ENCODE results near the gene AMER1. TPM values are rescaled to one million over a fixed set of nuclear protein-coding genes. Genes with fewer than 3 reads are reported as not detected.

Gene AMER1
- total RNA-seq (2012; rRNA removed) (1.7 and 2.2 TPM in 2 replicates), polyA plus RNA-seq (2012; rRNA removed) (1.2 and 1.3 TPM in 2 replicates), Bru-seq, nascent RNA (percentile 51 among the genes with signal in this experiment), BruChase-seq, experiment 1, labeled RNA remaining after a 6-hour chase (percentile 49 among the genes with signal in this experiment), BruChase-seq, experiment 2, labeled RNA remaining after a 2-hour chase (percentile 79 among the genes with signal in this experiment)
- polyA plus RNA-seq (2012; cell fraction: cytosol; rRNA removed), result 0.57 TPM in 2 replicates
- polyA plus RNA-seq (2012; cell fraction: nucleus; rRNA removed; ENCODE audit: low replicate concordance), result 0.99 and 1.6 TPM in 2 replicates
- long read RNA-seq, result 0 reads

- no peak for DNase-seq
- ChIA-PET POLR2A (ENCODE audit: unreplicated experiment) (no interaction called here), CTCF (no interaction called here)
- no peak within 1 kb of the TSS for H2AK5ac ChIP-seq (ENCODE audit: low read depth, low read length)
- peak within 1 kb of the TSS; percentile 75 to 83; a peak in 3 of 4 replicates for H4K8ac ChIP-seq (ENCODE audit: low read depth in 2 of 2, low read length in 2 of 2)
- H2BK5ac ChIP-seq (ENCODE audit: low read depth, low read length, poor library complexity, severe bottlenecking), result peak within 1 kb of the TSS; percentile 76
- H3K56ac ChIP-seq (ENCODE audit: extremely low read depth, insufficient read depth, low read length), result peak within 1 kb of the TSS; percentile 8; the same call in 1 of the 2 replicates
- H3K23ac ChIP-seq (ENCODE audit: low read depth, low read length), result peak within 1 kb of the TSS; percentile 63
- H3K9me1 ChIP-seq (ENCODE audit: insufficient read depth, low read length), result 0 out of 2 replicates have a peak, but pooled peaks cover 4% of the 10 kb centered on the region
- H4K5ac ChIP-seq (ENCODE audit: low read depth, low read length), result peak within 1 kb of the TSS; percentile 12
- H2BK15ac ChIP-seq (ENCODE audit: low read depth, low read length), result no peak within 1 kb of the TSS
- no peaks in the 10 kb centered on the region for H3K9me3 ChIP-seq (ENCODE audit: control insufficient read depth, insufficient read depth, low read length)
- H3K18ac ChIP-seq (ENCODE audit: low read depth, low read length), result peak within 1 kb of the TSS; percentile 36; the same call in 1 of the 2 replicates
- H2BK20ac ChIP-seq (ENCODE audit: low read depth, low read length), result no peak within 1 kb of the TSS
- peak within 1 kb of the TSS; percentile 57 for H3K9ac ChIP-seq (ENCODE audit: low read depth, low read length)
- H2BK120ac ChIP-seq (ENCODE audit: low read depth, low read length), result no peak within 1 kb of the TSS
- in situ Hi-C loops (cut with MboI; ENCODE audit: low sequenced_read_pairs), result loop anchor here (10.0 kb wide), 1 partner anchor 451 kb away; a partner anchor contains a TSS
- peaks cover 8% of the 10 kb centered on the region for H3K4me1 ChIP-seq (ENCODE audit: control insufficient read depth, insufficient read depth, low read length)
- H3K14ac ChIP-seq (replicated peaks; ENCODE audit: low read depth, low read length), result peak within 1 kb of the TSS; percentile 58; the same call in 1 of the 2 replicates
- peak within 1 kb of the TSS; percentile 80; the same call in 1 of the 2 replicates for H3K4ac ChIP-seq (ENCODE audit: low read depth, low read length)
- H2AK9ac ChIP-seq (replicated peaks; ENCODE audit: low read depth, low read length, poor library complexity), result peak within 1 kb of the TSS; percentile 85
- TF ChIP-seq RFX5 (IDR thresholded peaks at IDR 0.05; ENCODE audit: low read depth, low read length), result no peak
- TF ChIP-seq CHD1 (IDR thresholded peaks at IDR 0.05; ENCODE audit: low read depth, low read length), result no peak
- no peak for TF ChIP-seq RAD21 (IDR thresholded peaks at IDR 0.05; ENCODE audit: low read length)
- TF ChIP-seq POLR2A (IDR thresholded peaks at IDR 0.05; ENCODE audit: low read depth, low read length), result no peak
- TF ChIP-seq MAFK (IDR thresholded peaks at IDR 0.05; ENCODE audit: low read depth, low read length), result no peak
- ATAC-seq (ENCODE audit: low read depth), result peak; percentile 59
- no peaks in the 10 kb centered on the region for H3K27me3 ChIP-seq (ENCODE audit: control insufficient read depth, insufficient read depth, low read length)
- no TSS peak for BruUV-seq (replicated peaks)
- H2AFZ ChIP-seq (replicated peaks; ENCODE audit: low read length, poor library complexity), result peak within 1 kb of the TSS; percentile 94
- peaks cover 3% of the 10 kb centered on the region; the same call in 1 of the 2 replicates for H4K20me1 ChIP-seq (ENCODE audit: insufficient read depth, low read length)
- peak within 1 kb of the TSS; percentile 70 for H3K4me2 ChIP-seq (ENCODE audit: low read depth, low read length)
- peak within 1 kb of the TSS; percentile 56 for H4K91ac ChIP-seq (ENCODE audit: insufficient read depth, low read depth, low read length)
- H3K36me3 ChIP-seq (ENCODE audit: control insufficient read depth, insufficient read depth, low read length), result no peaks in the 10 kb centered on the region
- peak within 1 kb of the TSS; percentile 77 for H3K27ac ChIP-seq (ENCODE audit: insufficient read depth, low read length)
- 27% methylated on average over 8 of the region's 29 CpGs; no CpG with 5 or more reads in 1 of the 2 experiments for WGBS, 2 experiments (ENCODE audit: extremely low coverage in 2 of 2, insufficient read length in 1 of 2)
- H3K79me1 ChIP-seq (ENCODE audit: low read depth in 1 of 2, low read length in 2 of 2), result peaks cover 4 to 12% of the 10 kb centered on the region in 2 experiments; a peak in 3 of 4 replicates
- intact Hi-C loops (cut with micrococcal nuclease), result no loop called here
- peak within 1 kb of the TSS; percentile 79 for H3K4me3 ChIP-seq (ENCODE audit: insufficient read depth, low read depth, low read length)
- dilution Hi-C loops (cut with HindIII; ENCODE audit: low sequenced_read_pairs, unreplicated experiment), result no loop called here
These were observed at the start of gene AMER1 for GRCh38 chrX:64205441-64205734. TSS of gene AMER1 (minus strand) at chrX:64205708. CDS start at chrX:64193286, 12,422 bp downstream.

Data from IMR-90 (cell line).